H9 (cell line): ENCODE measurements around the gene EFNA3. TPM values are rescaled to one million over a fixed set of nuclear protein-coding genes. Genes with fewer than 3 reads are reported as not detected.

ENCODE experiments used
- DNase-seq: peaks from one replicate; pipeline ENCODE4 v3.0.0-alpha.2; 2017
- H2AFZ ChIP-seq: one replicate; pipeline ENCODE4 v1.6.1; 2013; ENCODE audit warnings: mild to moderate bottlenecking, low read length, control low read depth, moderate library complexity
- H2AK5ac ChIP-seq: 2 replicates; pipeline ENCODE4 v1.6.1; 2013; ENCODE audit warnings: low read length, control low read depth, mixed read lengths; ENCODE audit not compliant: insufficient read length
- H2BK120ac ChIP-seq: one replicate; pipeline ENCODE4 v1.6.1; 2013; ENCODE audit warnings: low read depth, mild to moderate bottlenecking, low read length, control low read depth, inconsistent platforms; ENCODE audit not compliant: poor library complexity, severe bottlenecking
- H2BK12ac ChIP-seq: 2 replicates; pipeline ENCODE4 v1.6.1; 2013; ENCODE audit warnings: low read length, control low read depth, mixed read lengths, low read depth; ENCODE audit not compliant: insufficient read length
- H2BK15ac ChIP-seq: 2 replicates; pipeline ENCODE4 v1.6.1; 2013; ENCODE audit warnings: low read depth, low read length, control low read depth
- H2BK20ac ChIP-seq: one replicate; pipeline ENCODE4 v1.6.1; 2013; ENCODE audit warnings: low read depth, mild to moderate bottlenecking, low read length, control low read depth, inconsistent platforms; ENCODE audit not compliant: poor library complexity, severe bottlenecking
- H2BK5ac ChIP-seq: 2 replicates; pipeline ENCODE4 v1.6.1; 2013; ENCODE audit warnings: low read length, control low read depth, mixed read lengths; ENCODE audit not compliant: insufficient read length
- H3K14ac ChIP-seq: 2 replicates; pipeline ENCODE4 v1.6.1; 2013; ENCODE audit warnings: low read length, control low read depth; ENCODE audit not compliant: insufficient read depth
- H3K18ac ChIP-seq: 2 replicates; pipeline ENCODE4 v1.6.1; 2013; ENCODE audit warnings: low read depth, mild to moderate bottlenecking, mixed read lengths, low read length, control low read depth; ENCODE audit not compliant: insufficient read length
- H3K23ac ChIP-seq: 2 replicates; pipeline ENCODE4 v1.6.1; 2013; ENCODE audit warnings: low read length, control low read depth, mixed read lengths, low read depth; ENCODE audit not compliant: insufficient read length
- H3K23me2 ChIP-seq: 2 replicates; pipeline ENCODE4 v1.6.1; 2013; ENCODE audit warnings: low read depth, mild to moderate bottlenecking, mixed read lengths, low read length, control low read depth; ENCODE audit not compliant: insufficient read length, poor library complexity, severe bottlenecking
- H3K27ac ChIP-seq: 2 replicates; pipeline ENCODE4 v1.5.1; 2013; ENCODE audit warnings: low read length, control low read depth, mixed read lengths, low read depth; ENCODE audit not compliant: insufficient read length
- H3K27me3 ChIP-seq: 2 replicates; pipeline ENCODE4 v1.6.1; 2013; ENCODE audit warnings: low read length, control low read depth, inconsistent platforms; ENCODE audit not compliant: insufficient read depth
- H3K4ac ChIP-seq: 2 replicates; pipeline ENCODE4 v1.6.1; 2013; ENCODE audit warnings: low read depth, mild to moderate bottlenecking, control low read depth, inconsistent platforms, low read length, moderate library complexity
- H3K4me1 ChIP-seq: 2 replicates; pipeline ENCODE4 v1.6.1; 2013; ENCODE audit warnings: low read length, control low read depth, inconsistent platforms; ENCODE audit not compliant: insufficient read depth
- H3K4me2 ChIP-seq: 2 replicates; pipeline ENCODE4 v1.6.1; 2013; ENCODE audit warnings: low read length, control low read depth, mixed read lengths; ENCODE audit not compliant: insufficient read length, insufficient read depth
- H3K56ac ChIP-seq: 2 replicates; pipeline ENCODE4 v1.6.1; 2013; ENCODE audit warnings: low read depth, mild to moderate bottlenecking, mixed read lengths, low read length, control low read depth; ENCODE audit not compliant: insufficient read length
- H3K79me1 ChIP-seq: 2 replicates; pipeline ENCODE4 v1.6.1; 2013; ENCODE audit warnings: low read depth, mild to moderate bottlenecking, moderate library complexity, low read length, control low read depth, inconsistent platforms; ENCODE audit not compliant: insufficient read depth, poor library complexity, severe bottlenecking
- H3K79me2 ChIP-seq: 2 replicates; pipeline ENCODE4 v1.6.1; 2013; ENCODE audit warnings: low read length, control low read depth, inconsistent platforms; ENCODE audit not compliant: insufficient read depth
- H3K9ac ChIP-seq: 2 replicates; pipeline ENCODE4 v1.6.1; 2013; ENCODE audit warnings: low read length, control low read depth, mixed read lengths; ENCODE audit not compliant: insufficient read length; ENCODE audit errors: extremely low read depth
- H3K9me3 ChIP-seq: one replicate; pipeline ENCODE4 v1.6.1; 2013; ENCODE audit warnings: low read depth, low read length, inconsistent platforms; ENCODE audit not compliant: control insufficient read depth
- H3T11ph ChIP-seq: one replicate; pipeline ENCODE4 v1.6.1; 2013; ENCODE audit warnings: mild to moderate bottlenecking, low read length, control low read depth, inconsistent platforms
- H4K20me1 ChIP-seq: one replicate; pipeline ENCODE4 v1.6.1; 2013; ENCODE audit not compliant: control insufficient read depth, insufficient read length, insufficient read depth
- H4K5ac ChIP-seq: 2 replicates; pipeline ENCODE4 v1.6.1; 2013; ENCODE audit warnings: low read depth, mild to moderate bottlenecking, mixed read lengths, low read length, control low read depth; ENCODE audit not compliant: insufficient read length
- H4K8ac ChIP-seq: replicated peaks from 2 replicates; pipeline ENCODE4 v1.6.1; 2013; ENCODE audit warnings: low read length, control low read depth, mixed read lengths, low read depth; ENCODE audit not compliant: insufficient read length
- H4K91ac ChIP-seq: 2 replicates; pipeline ENCODE4 v1.6.1; 2013; ENCODE audit warnings: low read depth, mild to moderate bottlenecking, moderate library complexity, mixed read lengths, low read length, control low read depth; ENCODE audit not compliant: insufficient read length
- H3K27ac Mint-ChIP-seq, 3 experiments: 2 replicates in 2 of 3; 3 replicates in 1 of 3; pipeline ENCODE4 v1.8.0; 2020 to 2021; ENCODE audit warnings: mixed read lengths in 3 of 3, mild to moderate bottlenecking in 1 of 3, moderate library complexity in 1 of 3
- H3K27me3 Mint-ChIP-seq: 2 replicates; pipeline ENCODE4 v1.8.0; 2021; ENCODE audit warnings: low read depth, mild to moderate bottlenecking, moderate library complexity, mixed read lengths
- H3K36me3 Mint-ChIP-seq, 3 experiments: 2 replicates in 2 of 3; 3 replicates in 1 of 3; pipeline ENCODE4 v1.8.0; 2020 to 2021; ENCODE audit warnings: low read depth in 3 of 3, mixed read lengths in 3 of 3; ENCODE audit not compliant: insufficient read depth in 1 of 3
- H3K4me1 Mint-ChIP-seq, 2 experiments: 2 replicates each; pipeline ENCODE4 v1.8.0; 2020; ENCODE audit warnings: mixed read lengths in 2 of 2
- H3K4me3 Mint-ChIP-seq, 2 experiments: 2 replicates in 1 of 2; 3 replicates in 1 of 2; pipeline ENCODE4 v1.8.0; 2020 to 2021; ENCODE audit warnings: mild to moderate bottlenecking in 2 of 2, mixed read lengths in 2 of 2, moderate library complexity in 1 of 2
- H3K9me3 Mint-ChIP-seq, 2 experiments: 2 replicates in 1 of 2; 3 replicates in 1 of 2; pipeline ENCODE4 v1.8.0; 2020; ENCODE audit warnings: mild to moderate bottlenecking in 2 of 2, mixed read lengths in 2 of 2, moderate library complexity in 1 of 2
- WGBS: extraction: QIAGEN DNeasy Blood & Tissue Kit; methylation state at CpG from one replicate; pipeline ENCODE4 v1.1.7; 2013; ENCODE audit warnings: missing lambda C conversion rate, low lambda C conversion rate, mixed read lengths; ENCODE audit not compliant: insufficient read length; ENCODE audit errors: extremely low coverage; 5-methylcytosine and 5-hydroxymethylcytosine counted together
- total RNA-seq: library from RNA; stranded (reverse); gene quantifications from 2 replicates; pipeline ENCODE4 v1.2.1, GENCODE V29; 2021
- TF ChIP-seq, protein P1 (sequence below): fragments of 200-600 bp; sonication (generic); conservative IDR thresholded peaks from 3 replicates; pipeline ENCODE4 v1.8.0; 2021; ENCODE audit warnings: antibody characterized with exemption, mild to moderate bottlenecking

The EFNA3 gene
- total RNA-seq, 1 experiment from 2014 or later = 3.9 TPM

DNA sequence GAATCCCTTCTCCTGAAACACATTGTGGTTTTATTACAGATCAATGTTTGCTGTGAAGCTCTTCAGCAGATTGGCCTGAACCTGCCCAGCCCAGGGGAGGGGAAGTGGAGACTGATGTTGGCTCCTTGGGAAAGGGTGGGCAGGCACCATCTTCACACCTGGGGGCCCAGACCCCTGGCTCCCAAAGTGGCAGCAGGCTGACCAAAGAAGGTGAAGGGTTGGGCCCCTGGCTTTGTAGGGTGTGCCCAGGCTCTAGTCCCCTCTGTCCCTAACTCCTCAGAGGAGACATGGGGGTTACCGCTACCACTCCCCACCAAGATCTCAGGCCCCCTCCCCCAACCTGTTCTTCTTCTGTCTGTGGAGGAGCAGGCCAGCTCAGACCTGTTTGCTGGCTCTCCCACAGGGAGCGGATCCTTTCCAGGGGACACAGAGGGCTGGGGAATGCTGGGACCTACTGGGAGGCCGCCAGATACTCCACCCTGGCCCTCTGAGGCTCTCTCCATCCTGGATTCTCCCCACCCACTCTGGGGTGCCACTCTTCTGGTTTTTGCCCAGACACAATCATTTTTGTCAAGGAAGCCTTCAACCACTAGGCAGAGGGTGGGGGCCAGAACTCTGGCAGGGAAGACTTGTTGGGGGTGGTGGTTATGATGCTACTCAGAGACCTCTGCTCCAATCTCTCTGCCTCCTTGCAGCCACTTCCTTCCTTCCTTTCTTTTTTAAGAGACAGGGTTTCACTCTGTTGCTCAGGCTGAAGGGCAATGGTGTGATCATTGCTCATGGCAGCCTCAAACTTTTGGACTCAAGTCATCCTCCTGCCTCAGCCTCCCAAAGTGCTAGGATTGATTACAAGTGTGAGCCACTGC lies 5.0 kb upstream of the EFNA3 start:
- no peak for DNase-seq
- no peaks in the 10 kb centered on the region for H3K9me3 ChIP-seq
- H3K27ac Mint-ChIP-seq = no peak overlapping the region
- peaks cover 1 to 6% (median 5%) of the 10 kb centered on the region in 3 experiments; a peak in 6 of 7 replicates for H3K36me3 Mint-ChIP-seq
- H4K8ac ChIP-seq = no peak overlapping the region
- no peak overlapping the region for H3K4me3 Mint-ChIP-seq
- no CpG with 5 or more reads among the region's 3 CpGs for WGBS
- no peaks in the 10 kb centered on the region for H3K79me1 ChIP-seq
- peaks cover 62% of the 10 kb centered on the region for H3K27me3 Mint-ChIP-seq
- peaks cover 9% of the 10 kb centered on the region for H3K23me2 ChIP-seq
- H2BK120ac ChIP-seq = no peak overlapping the region
- no peak overlapping the region for H2BK20ac ChIP-seq
- H2BK15ac ChIP-seq = no peak overlapping the region
- TF ChIP-seq, protein P1, sequence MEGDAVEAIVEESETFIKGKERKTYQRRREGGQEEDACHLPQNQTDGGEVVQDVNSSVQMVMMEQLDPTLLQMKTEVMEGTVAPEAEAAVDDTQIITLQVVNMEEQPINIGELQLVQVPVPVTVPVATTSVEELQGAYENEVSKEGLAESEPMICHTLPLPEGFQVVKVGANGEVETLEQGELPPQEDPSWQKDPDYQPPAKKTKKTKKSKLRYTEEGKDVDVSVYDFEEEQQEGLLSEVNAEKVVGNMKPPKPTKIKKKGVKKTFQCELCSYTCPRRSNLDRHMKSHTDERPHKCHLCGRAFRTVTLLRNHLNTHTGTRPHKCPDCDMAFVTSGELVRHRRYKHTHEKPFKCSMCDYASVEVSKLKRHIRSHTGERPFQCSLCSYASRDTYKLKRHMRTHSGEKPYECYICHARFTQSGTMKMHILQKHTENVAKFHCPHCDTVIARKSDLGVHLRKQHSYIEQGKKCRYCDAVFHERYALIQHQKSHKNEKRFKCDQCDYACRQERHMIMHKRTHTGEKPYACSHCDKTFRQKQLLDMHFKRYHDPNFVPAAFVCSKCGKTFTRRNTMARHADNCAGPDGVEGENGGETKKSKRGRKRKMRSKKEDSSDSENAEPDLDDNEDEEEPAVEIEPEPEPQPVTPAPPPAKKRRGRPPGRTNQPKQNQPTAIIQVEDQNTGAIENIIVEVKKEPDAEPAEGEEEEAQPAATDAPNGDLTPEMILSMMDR = no peak
- H3K27ac ChIP-seq = no peak overlapping the region
- H2AFZ ChIP-seq = no peak overlapping the region
- no peak overlapping the region for H2BK12ac ChIP-seq
- H3K9ac ChIP-seq = no peak overlapping the region
- no peak overlapping the region for H2AK5ac ChIP-seq
- H4K91ac ChIP-seq = no peak overlapping the region
- peaks cover 34 to 56% of the 10 kb centered on the region in 2 experiments for H3K4me1 Mint-ChIP-seq
- no peak overlapping the region for H3K56ac ChIP-seq
- no peaks in the 10 kb centered on the region for H3K9me3 Mint-ChIP-seq
- H3K18ac ChIP-seq = no peak overlapping the region
- no peak overlapping the region for H3K23ac ChIP-seq
- no peak overlapping the region for H3K14ac ChIP-seq
- no peak overlapping the region for H3K4me2 ChIP-seq
- H4K5ac ChIP-seq = no peak overlapping the region
- H2BK5ac ChIP-seq = no peak overlapping the region
- no peaks in the 10 kb centered on the region for H4K20me1 ChIP-seq
- H3T11ph ChIP-seq = no peak overlapping the region
- no peaks in the 10 kb centered on the region for H3K79me2 ChIP-seq
- no peak overlapping the region for H3K4ac ChIP-seq
- H3K4me1 ChIP-seq = peaks cover 3% of the 10 kb centered on the region; the same call in 1 of the 2 replicates
- peaks cover 5% of the 10 kb centered on the region; the same call in 1 of the 2 replicates for H3K27me3 ChIP-seq
